ENCODE results near the gene OR6A2. TPM values are rescaled to one million over a fixed set of nuclear protein-coding genes. Genes with fewer than 3 reads are reported as not detected.
"Not testable (repeated sequence)": the region's sequence is repeated elsewhere in the genome, so short reads cannot be mapped to it uniquely, and the experiment has no call there.

The OR6A2 gene
- total RNA-seq, 2 experiments from 2014 or later: 0.16 to 0.38 TPM

DNA sequence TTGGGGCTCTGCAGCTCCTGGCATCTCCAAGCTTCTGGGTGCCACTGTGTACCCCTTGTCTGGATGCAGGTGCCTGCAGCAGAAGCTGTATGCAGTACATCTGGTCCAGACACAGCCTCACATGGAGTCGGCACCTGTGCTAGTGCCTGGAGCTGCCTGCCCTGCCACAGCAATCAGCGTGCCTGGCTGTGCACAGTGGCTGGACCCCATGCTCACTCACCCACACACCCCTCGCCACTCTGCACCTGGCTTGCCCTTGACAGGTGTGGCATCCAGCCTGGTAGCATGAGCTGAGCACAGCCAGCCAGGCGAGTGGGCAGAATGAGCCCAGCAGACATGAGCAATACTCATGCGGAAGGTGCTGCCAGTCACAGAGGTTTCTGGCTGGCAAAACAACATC, 19.5 kb upstream of the OR6A2 start:
- no peaks in the 10 kb centered on the region for H3K4me1 Mint-ChIP-seq (ENCODE audit: low read depth)
- no peak for DNase-seq
- ATAC-seq: no peak
- intact Hi-C loops (cut with micrococcal nuclease): no loop called here
- H3K9me3 Mint-ChIP-seq: no peaks in the 10 kb centered on the region
- TF ChIP-seq CTCF (IDR thresholded peaks at IDR 0.05): no peak
- H3K27me3 Mint-ChIP-seq: peaks cover 7% of the 10 kb centered on the region
- H3K36me3 Mint-ChIP-seq (ENCODE audit: low read depth): no peaks in the 10 kb centered on the region
- ChIA-PET POLR2A (no interaction called here), CTCF (interaction anchor here (0.6 kb wide), 1 partner anchor 45 kb away, joined by 3 read pairs; no protein-coding TSS in a partner anchor)
- no peak overlapping the region for H3K4me3 Mint-ChIP-seq
- H3K27ac Mint-ChIP-seq: no peak overlapping the region

- no peaks in the 10 kb centered on the region for H3K4me1 Mint-ChIP-seq (ENCODE audit: low read depth)
- no peaks in the 10 kb centered on the region for H3K9me3 Mint-ChIP-seq
- peaks cover 8% of the 10 kb centered on the region for H3K27me3 Mint-ChIP-seq
- intact Hi-C loops (cut with micrococcal nuclease): no loop called here
- ATAC-seq (no peak), DNase-seq (no peak)
- ChIA-PET POLR2A (no interaction called here), CTCF (interaction anchor here (0.7 kb wide), 1 partner anchor 625 kb away, joined by 4 read pairs; no protein-coding TSS in a partner anchor)
- no peaks in the 10 kb centered on the region for H3K36me3 Mint-ChIP-seq (ENCODE audit: low read depth)
- no peak overlapping the region for H3K4me3 Mint-ChIP-seq
- H3K27ac Mint-ChIP-seq: no peak overlapping the region
- no peak for TF ChIP-seq CTCF (IDR thresholded peaks at IDR 0.05)
These were observed 18.2 kb upstream of the OR6A2 start for GRCh38 chr11:6817694-6818093.

GRCh38 chr11:6813656-6814055, 14.2 kb upstream of the OR6A2 start:
- ChIA-PET CTCF (no interaction called here), POLR2A (no interaction called here)
- H3K4me1 Mint-ChIP-seq (ENCODE audit: low read depth): no peaks in the 10 kb centered on the region
- H3K4me3 Mint-ChIP-seq: no peak overlapping the region
- no peaks in the 10 kb centered on the region for H3K36me3 Mint-ChIP-seq (ENCODE audit: low read depth)
- no peak for DNase-seq
- TF ChIP-seq CTCF (IDR thresholded peaks at IDR 0.05): no peak
- ATAC-seq: no peak
- intact Hi-C loops (cut with micrococcal nuclease): no loop called here
- H3K9me3 Mint-ChIP-seq: no peaks in the 10 kb centered on the region
- H3K27me3 Mint-ChIP-seq: peaks cover 10% of the 10 kb centered on the region
- no peak overlapping the region for H3K27ac Mint-ChIP-seq

GRCh38 chr11:6812390-6813005, 13.0 kb upstream of the OR6A2 start:
- ATAC-seq (peak; percentile 99), DNase-seq (peak; percentile 44)
- peak; percentile 90 for TF ChIP-seq CTCF (IDR thresholded peaks at IDR 0.05)
- ChIA-PET POLR2A (no interaction called here), CTCF (interaction anchor here (0.6 to 2.2 kb wide), 41 partner anchors 9 to 883 kb away, joined by 3 to 25 read pairs (median 4); partner anchors contain the start of genes OR2AG1, OR2AG2, OR2D2 and ZNF215)
- H3K36me3 Mint-ChIP-seq (ENCODE audit: low read depth): no peaks in the 10 kb centered on the region
- no peak overlapping the region for H3K4me3 Mint-ChIP-seq
- H3K27ac Mint-ChIP-seq: no peak overlapping the region
- intact Hi-C loops (cut with micrococcal nuclease): no loop called here
- no peaks in the 10 kb centered on the region for H3K9me3 Mint-ChIP-seq
- peaks cover 10% of the 10 kb centered on the region for H3K27me3 Mint-ChIP-seq
- H3K4me1 Mint-ChIP-seq (ENCODE audit: low read depth): no peaks in the 10 kb centered on the region

DNA sequence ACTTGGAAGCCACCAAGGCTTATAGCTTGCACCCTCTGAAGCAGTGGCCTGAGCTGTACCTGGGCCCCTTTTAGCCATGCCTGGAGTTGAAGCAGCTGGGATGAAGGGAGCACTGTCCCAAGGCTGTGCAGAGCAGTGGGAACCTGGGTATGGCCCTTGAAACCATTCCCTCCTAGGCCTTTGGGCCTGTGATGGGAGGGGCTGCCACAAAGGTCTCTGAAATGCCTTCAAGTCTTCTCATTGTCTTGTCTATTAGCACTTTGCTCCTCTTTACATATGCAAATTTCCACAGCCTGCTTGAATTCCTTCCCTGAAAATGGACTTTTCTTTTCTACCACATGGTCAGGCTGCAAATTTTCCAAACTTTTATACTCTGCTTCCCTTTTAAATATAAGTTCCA, 1.6 kb upstream of the OR6A2 start:
- H3K27me3 Mint-ChIP-seq; H3K4me3 Mint-ChIP-seq; ATAC-seq; DNase-seq; intact Hi-C loops (cut with micrococcal nuclease); POLR2A ChIA-PET; H3K27ac Mint-ChIP-seq; H3K4me1 Mint-ChIP-seq (ENCODE audit: low read depth); H3K36me3 Mint-ChIP-seq (ENCODE audit: low read depth): not testable (repeated sequence)
- peaks cover 11% of the 10 kb centered on the region for H3K9me3 Mint-ChIP-seq
- CTCF ChIA-PET: interaction anchor here (1.2 kb wide), 2 partner anchors 11 to 24 kb away, joined by 3 read pairs; no protein-coding TSS in a partner anchor
